Breast epithelium (tissue), 4 donors: Measurements from ENCODE around the gene C4orf51. TPM values are rescaled to one million over a fixed set of nuclear protein-coding genes. Genes with fewer than 3 reads are reported as not detected.
"Not testable (repeated sequence)": the region's sequence is repeated elsewhere in the genome, so short reads cannot be mapped to it uniquely, and the experiment has no call there.

Experiments used
- DNase-seq, 2 donors: peaks; one replicate each; pipeline ENCODE4 v3.0.0-alpha.2; 2019; ENCODE audit warnings: low spot score in 2 of 2
- H3K27ac ChIP-seq, 2 donors: fragments of 200-600 bp; sonication (generic) in 1 of 2; one replicate each; pipeline ENCODE4 v1.5.1; 2016 to 2019; ENCODE audit warnings: mild to moderate bottlenecking in 1 of 2
- H3K27me3 ChIP-seq, 2 donors: fragments of 200-600 bp; sonication (generic) in 1 of 2; one replicate each; pipeline versions ENCODE4 v1.5.1 to v1.6.0; 2017 to 2019; ENCODE audit warnings: control low read depth in 1 of 2, mild to moderate bottlenecking in 1 of 2
- H3K36me3 ChIP-seq: fragments of 200-600 bp; one replicate; pipeline ENCODE4 v1.5.1; 2019
- H3K4me1 ChIP-seq, 2 donors: fragments of 200-600 bp; sonication (generic); one replicate each; pipeline ENCODE4 v1.5.1; 2016 to 2019; ENCODE audit warnings: control low read depth in 1 of 2
- H3K4me3 ChIP-seq, 3 donors: fragments of 200-600 bp; sonication (generic); 1 replicate in 2 of 3; 2 replicates in 1 of 3; pipeline ENCODE4 v1.5.1; 2016 to 2019; ENCODE audit warnings: mild to moderate bottlenecking in 3 of 3, moderate library complexity in 2 of 3
- H3K9me3 ChIP-seq, 2 donors: fragments of 200-600 bp; sonication (generic) in 1 of 2; one replicate each; pipeline ENCODE4 v1.5.1; 2016 to 2019; ENCODE audit warnings: control low read depth in 1 of 2
- CTCF ChIP-seq, 3 donors: fragments of 450-650 bp; IDR thresholded peaks; one replicate each; pipeline ENCODE4 v1.5.1; 2016 to 2017; ENCODE audit warnings: antibody characterized with exemption in 3 of 3, mild to moderate bottlenecking in 3 of 3, moderate library complexity in 3 of 3
- POLR2A ChIP-seq: fragments of 450-650 bp; IDR thresholded peaks from one replicate; pipeline ENCODE4 v1.6.1; 2016; ENCODE audit warnings: antibody characterized with exemption, mild to moderate bottlenecking, moderate library complexity
- POLR2AphosphoS5 ChIP-seq, 3 donors: sonication (generic); formaldehyde crosslinking; IDR thresholded peaks; one replicate each; pipeline ENCODE4 v1.6.1; 2017; ENCODE audit warnings: antibody characterized with exemption in 3 of 3
- intact Hi-C: fragments of 100-400 bp; cut with DNase I; formaldehyde crosslinking; loops from one replicate; pipeline ENCODE4 v1.15.1; 2023; ENCODE audit warnings: low total_unique reads
- total RNA-seq, 3 donors: library from RNA; depleted of rRNA; stranded (reverse); fragments of >200 nt; gene quantifications; one replicate each; pipeline ENCODE4 v1.1.0, GENCODE V29; 2016

The C4orf51 gene
- total RNA-seq, 3 donors from 2014 or later: not detected

DNA sequence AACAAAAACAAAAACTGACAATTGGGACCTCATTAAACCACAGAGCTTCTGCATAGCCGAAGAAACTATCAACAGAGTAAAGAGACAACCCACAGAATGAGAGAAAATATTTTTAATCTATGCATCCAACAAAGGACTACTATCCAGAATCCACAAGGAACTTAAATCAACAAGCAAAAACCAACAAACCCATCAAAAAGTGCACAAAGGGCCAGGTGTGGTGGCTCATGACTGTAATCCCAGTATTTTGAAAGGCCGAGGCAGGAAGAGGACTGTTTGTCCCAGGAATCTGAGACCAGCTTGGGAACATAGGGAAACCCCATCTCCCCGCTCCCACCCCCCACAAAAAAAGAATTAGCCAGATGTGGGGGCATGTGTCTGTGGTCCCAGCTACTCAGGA is 10.7 kb downstream of the C4orf51 start:
- Histone ChIP-seq H3K36me3 (no peaks in the 10 kb centered on the region), H3K4me1 (no peaks in the 10 kb centered on the region), H3K9me3 (no peaks in the 10 kb centered on the region), H3K27me3 (no peaks in the 10 kb centered on the region), H3K27ac (no peak overlapping the region), H3K4me3 (no peak overlapping the region)
- DNase-seq: no peak
- intact Hi-C loops: no loop called here
- TF ChIP-seq POLR2AphosphoS5 (IDR thresholded peaks at IDR 0.05): no peak
- no peak for TF ChIP-seq POLR2A
- TF ChIP-seq CTCF (IDR thresholded peaks at IDR 0.05): no peak

DNA sequence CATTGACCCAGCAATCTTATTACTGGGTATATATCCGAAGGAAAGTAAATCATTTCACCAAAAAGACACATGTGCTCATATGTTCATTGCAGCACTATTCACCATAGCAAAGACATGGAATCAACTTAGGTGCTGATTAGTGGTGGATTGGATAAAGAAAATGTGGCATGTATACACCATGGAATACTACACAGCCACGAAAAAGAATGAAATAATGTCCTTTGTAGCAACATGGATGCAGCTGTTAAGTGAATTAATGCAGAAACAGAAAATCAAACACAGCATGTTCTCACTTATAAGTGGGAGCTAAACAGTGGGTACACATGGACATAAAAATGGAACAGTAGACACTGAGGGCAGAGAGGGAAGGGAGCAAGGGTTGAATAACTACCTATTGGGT is 11.5 kb downstream of the C4orf51 start:
- H3K36me3 ChIP-seq, H3K4me1 ChIP-seq, H3K27ac ChIP-seq, H3K4me3 ChIP-seq, DNase-seq, H3K27me3 ChIP-seq, intact Hi-C loops, H3K9me3 ChIP-seq: not testable (repeated sequence)

DNA sequence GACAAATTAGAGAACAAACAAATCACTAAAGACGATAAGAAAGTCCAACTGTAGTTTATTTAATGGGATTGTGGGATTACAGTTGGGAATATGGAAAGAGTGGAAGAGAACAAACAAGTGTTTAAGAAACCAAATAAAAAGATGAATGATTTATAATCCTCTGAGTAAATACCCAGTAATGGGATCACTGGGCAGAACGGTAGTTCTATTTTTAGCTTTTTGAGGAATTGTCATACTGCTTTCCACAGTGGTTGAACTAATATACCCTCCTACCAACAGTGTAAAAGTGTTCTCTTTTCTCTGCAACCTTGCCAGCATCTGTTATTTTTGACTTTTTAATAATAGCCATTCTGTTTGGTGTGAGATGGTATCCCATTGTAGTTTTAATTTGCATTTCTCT is 15.0 kb downstream of the C4orf51 start:
- no peak for DNase-seq
- no peaks in the 10 kb centered on the region for H3K4me1 ChIP-seq
- intact Hi-C loops: no loop called here
- no peak overlapping the region for H3K27ac ChIP-seq
- H3K4me3 ChIP-seq: no peak overlapping the region
- H3K27me3 ChIP-seq: no peaks in the 10 kb centered on the region
- no peaks in the 10 kb centered on the region for H3K36me3 ChIP-seq
- H3K9me3 ChIP-seq: no peaks in the 10 kb centered on the region
- TF ChIP-seq POLR2A: no peak
- TF ChIP-seq POLR2AphosphoS5 (IDR thresholded peaks at IDR 0.05): no peak
- TF ChIP-seq CTCF (IDR thresholded peaks at IDR 0.05): no peak

DNA sequence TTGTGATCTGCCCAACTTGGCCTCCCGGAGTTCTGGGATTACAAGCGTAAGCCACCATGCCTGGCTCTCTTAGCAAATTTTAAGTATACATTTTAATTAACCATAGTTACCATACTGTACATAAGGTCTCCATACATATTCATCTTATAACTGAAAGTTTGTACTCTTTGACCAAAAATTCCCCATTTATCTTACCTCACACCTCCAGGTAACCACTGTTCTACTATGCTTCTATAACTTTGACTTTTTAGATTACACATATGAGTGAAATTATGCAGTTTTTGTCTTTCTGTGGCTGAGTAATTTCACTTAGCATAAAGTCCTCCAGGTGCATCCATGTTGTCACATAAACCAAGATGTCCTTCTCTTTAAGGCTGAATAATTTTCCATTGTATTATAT is 17.4 kb downstream of the C4orf51 start:
- DNase-seq: no peak
- Histone ChIP-seq H3K9me3 (no peaks in the 10 kb centered on the region), H3K36me3 (no peaks in the 10 kb centered on the region), H3K4me3 (no peak overlapping the region), H3K4me1 (no peaks in the 10 kb centered on the region), H3K27ac (no peak overlapping the region), H3K27me3 (no peaks in the 10 kb centered on the region)
- intact Hi-C loops: no loop called here
- TF ChIP-seq POLR2AphosphoS5 (IDR thresholded peaks at IDR 0.05) (no peak), POLR2A (no peak), CTCF (IDR thresholded peaks at IDR 0.05) (no peak)

DNA sequence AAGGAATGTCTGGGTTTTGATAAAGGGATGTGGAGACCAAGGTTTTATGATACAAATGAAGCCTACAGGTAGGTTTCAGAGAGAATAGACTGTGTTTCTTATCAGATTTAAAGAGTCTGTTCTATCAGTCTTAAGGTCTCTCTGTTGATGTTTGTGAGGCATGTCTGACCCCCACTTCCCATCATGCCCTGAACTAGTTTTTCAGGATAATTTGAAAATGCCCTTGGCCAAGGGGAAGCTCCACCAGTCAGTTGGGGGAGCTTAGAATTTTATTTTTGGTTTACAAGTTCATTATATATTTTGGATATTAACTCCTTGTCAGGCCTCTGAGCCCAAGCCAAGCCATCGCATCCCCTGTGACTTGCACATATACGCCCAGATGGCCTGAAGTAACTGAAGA is 18.6 kb downstream of the C4orf51 start:
- intact Hi-C loops: no loop called here
- H3K27me3 ChIP-seq: no peaks in the 10 kb centered on the region
- H3K4me1 ChIP-seq: no peaks in the 10 kb centered on the region
- no peak overlapping the region for H3K4me3 ChIP-seq
- H3K36me3 ChIP-seq: no peaks in the 10 kb centered on the region
- no peak overlapping the region for H3K27ac ChIP-seq
- TF ChIP-seq POLR2AphosphoS5 (IDR thresholded peaks at IDR 0.05): no peak
- no peak for TF ChIP-seq CTCF (IDR thresholded peaks at IDR 0.05)
- no peak for TF ChIP-seq POLR2A
- DNase-seq: no peak
- H3K9me3 ChIP-seq: no peaks in the 10 kb centered on the region

DNA sequence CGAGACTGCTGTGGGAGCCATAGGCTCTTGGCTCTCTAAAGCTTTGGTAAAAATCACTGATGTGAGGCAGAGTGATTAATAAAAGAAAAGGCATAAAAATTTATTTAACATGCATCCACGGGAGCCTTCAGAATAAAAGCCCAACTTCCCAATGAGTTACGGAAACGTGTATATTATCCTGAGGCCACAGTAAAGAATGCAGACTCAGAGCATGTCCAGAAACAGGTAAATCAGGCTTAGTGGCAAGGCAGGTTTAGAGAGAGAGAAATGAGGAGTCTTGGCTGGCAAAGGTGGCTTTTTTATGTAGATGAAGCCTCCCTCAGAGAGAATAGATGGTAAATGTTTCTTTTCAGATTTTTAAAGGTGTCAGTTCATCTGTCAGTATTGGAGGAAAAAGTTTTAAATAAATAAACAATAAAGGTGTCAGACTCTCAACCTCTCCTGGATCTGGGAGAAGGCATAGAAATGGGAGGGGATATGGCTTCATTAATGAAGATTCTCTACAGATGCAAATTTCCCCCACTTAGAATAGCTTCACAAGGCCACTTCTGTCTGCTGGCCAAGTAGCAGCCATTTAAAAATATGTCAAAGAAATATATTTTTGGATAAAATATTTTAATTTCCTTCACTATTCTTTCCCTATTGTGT is 24.0 kb downstream of the C4orf51 start:
- H3K27ac ChIP-seq: peak overlapping the region in 1 of 2 donors; percentile 70
- peak in 1 of 2 donors; percentile 36 for DNase-seq
- no peaks in the 10 kb centered on the region for H3K36me3 ChIP-seq
- intact Hi-C loops: no loop called here
- H3K4me1 ChIP-seq: peaks cover 0 to 13% of the 10 kb centered on the region in 2 donors
- H3K27me3 ChIP-seq: no peaks in the 10 kb centered on the region
- no peak overlapping the region for H3K4me3 ChIP-seq
- TF ChIP-seq POLR2A (no peak), POLR2AphosphoS5 (IDR thresholded peaks at IDR 0.05) (peak in 2 of 3 donors; percentile 27 to 86)
- no peaks in the 10 kb centered on the region for H3K9me3 ChIP-seq
